Measurements from ENCODE around the gene DGCR6. TPM values are rescaled to one million over a fixed set of nuclear protein-coding genes. Genes with fewer than 3 reads are reported as not detected.
A peak's percentile ranks its signal among the peaks of the same experiment; 100 is the strongest.

DGCR6 gene
- total RNA-seq, 4 donors from 2014 or later: 8.6 to 33.1 (median 14.9) TPM

- no peak overlapping the region for H3K4me3 ChIP-seq
- in situ Hi-C loops (cut with MboI; ENCODE audit: low sequenced_read_pairs in 4 of 4) (no loop called here), intact Hi-C loops (cut with DNase I; ENCODE audit: low total_unique reads) (no loop called here)
- DNase-seq: no peak
- H3K27ac ChIP-seq: no peak overlapping the region
- H3K27me3 ChIP-seq: no peaks in the 10 kb centered on the region
- no peaks in the 10 kb centered on the region for H3K4me1 ChIP-seq
- TF ChIP-seq POLR2A (IDR thresholded peaks at IDR 0.05): no peak
- TF ChIP-seq CTCF (IDR thresholded peaks at IDR 0.05 in 4 of 5, conservative IDR thresholded peaks at IDR 0.05 in 1 of 5): no peak
- H3K9me3 ChIP-seq: no peaks in the 10 kb centered on the region
- H3K36me3 ChIP-seq: no peaks in the 10 kb centered on the region
- ATAC-seq: no peak
Observed at GRCh38 chr22:18925368-18926064, 19.4 kb downstream of the DGCR6 start.

GRCh38 chr22:18927020-18927419 lies 20.9 kb downstream of the DGCR6 start:
- no peak overlapping the region for H3K4me3 ChIP-seq
- in situ Hi-C loops (cut with MboI; ENCODE audit: low sequenced_read_pairs in 4 of 4) (no loop called here), intact Hi-C loops (cut with DNase I; ENCODE audit: low total_unique reads) (no loop called here)
- no peak for DNase-seq
- no peaks in the 10 kb centered on the region for H3K27me3 ChIP-seq
- H3K4me1 ChIP-seq: no peaks in the 10 kb centered on the region
- H3K36me3 ChIP-seq: no peaks in the 10 kb centered on the region
- no peaks in the 10 kb centered on the region for H3K9me3 ChIP-seq
- no peak overlapping the region for H3K27ac ChIP-seq
- TF ChIP-seq POLR2A (IDR thresholded peaks at IDR 0.05) (no peak), CTCF (IDR thresholded peaks at IDR 0.05 in 4 of 5, conservative IDR thresholded peaks at IDR 0.05 in 1 of 5) (no peak)
- peak; percentile 46 to 56 for ATAC-seq

GRCh38 chr22:18927573-18927972 lies 21.5 kb downstream of the DGCR6 start:
- Histone ChIP-seq H3K4me3 (no peak overlapping the region), H3K9me3 (no peaks in the 10 kb centered on the region), H3K27ac (no peak overlapping the region), H3K27me3 (no peaks in the 10 kb centered on the region), H3K4me1 (no peaks in the 10 kb centered on the region), H3K36me3 (no peaks in the 10 kb centered on the region)
- TF ChIP-seq POLR2A (IDR thresholded peaks at IDR 0.05) (no peak), CTCF (IDR thresholded peaks at IDR 0.05 in 4 of 5, conservative IDR thresholded peaks at IDR 0.05 in 1 of 5) (no peak)
- DNase-seq (no peak), ATAC-seq (peak; percentile 27 to 40)
- in situ Hi-C loops (cut with MboI; ENCODE audit: low sequenced_read_pairs in 4 of 4): no loop called here
- intact Hi-C loops (cut with DNase I; ENCODE audit: low total_unique reads): no loop called here

GRCh38 chr22:18929459-18929858 lies 23.3 kb downstream of the DGCR6 start:
- peak overlapping the region; percentile 52 to 71 (median 65) for H3K27ac ChIP-seq
- TF ChIP-seq CTCF (IDR thresholded peaks at IDR 0.05 in 4 of 5, conservative IDR thresholded peaks at IDR 0.05 in 1 of 5) (no peak), POLR2A (IDR thresholded peaks at IDR 0.05) (no peak)
- DNase-seq (peak; percentile 63 to 65), ATAC-seq (peak; percentile 66 to 72)
- intact Hi-C loops (cut with DNase I; ENCODE audit: low total_unique reads): no loop called here
- no peaks in the 10 kb centered on the region for H3K27me3 ChIP-seq
- no peak overlapping the region for H3K4me3 ChIP-seq
- in situ Hi-C loops (cut with MboI; ENCODE audit: low sequenced_read_pairs in 4 of 4): no loop called here
- no peaks in the 10 kb centered on the region for H3K36me3 ChIP-seq
- no peaks in the 10 kb centered on the region for H3K4me1 ChIP-seq
- H3K9me3 ChIP-seq: no peaks in the 10 kb centered on the region

Measured in gastrocnemius medialis (tissue), 4 donors.